ENCODE results near the gene FBLN1.

GRCh38 chr22:45554040-45554406 is 51.3 kb downstream of the FBLN1 start:
- TF ChIP-seq MAX (IDR thresholded peaks at IDR 0.05; ENCODE audit: insufficient read depth, insufficient read length) (no peak), CTCF (IDR thresholded peaks at IDR 0.05; ENCODE audit: extremely low read depth in 1 of 2, insufficient read depth in 1 of 2, low read depth in 1 of 2, low read length in 2 of 2) (no peak), EZH2 (IDR thresholded peaks at IDR 0.05; ENCODE audit: borderline replicate concordance, low read depth, low read length, severe bottlenecking) (no peak), POLR2A (IDR thresholded peaks at IDR 0.05; ENCODE audit: low read depth, low read length) (no peak)

Measured in endothelial cell of umbilical vein (primary cell).